HG03469 (cell line): Measurements from ENCODE around the gene TNIP1.

ENCODE experiments used
- ATAC-seq: cut with Tn5 transposase; IDR thresholded peaks from one replicate; pipeline ENCODE4 v1.9.1; 2021; ENCODE audit warnings: mild to moderate bottlenecking, moderate library complexity, moderate number of reproducible peaks; ENCODE audit not compliant: unreplicated experiment

Gene TNIP1

DNA sequence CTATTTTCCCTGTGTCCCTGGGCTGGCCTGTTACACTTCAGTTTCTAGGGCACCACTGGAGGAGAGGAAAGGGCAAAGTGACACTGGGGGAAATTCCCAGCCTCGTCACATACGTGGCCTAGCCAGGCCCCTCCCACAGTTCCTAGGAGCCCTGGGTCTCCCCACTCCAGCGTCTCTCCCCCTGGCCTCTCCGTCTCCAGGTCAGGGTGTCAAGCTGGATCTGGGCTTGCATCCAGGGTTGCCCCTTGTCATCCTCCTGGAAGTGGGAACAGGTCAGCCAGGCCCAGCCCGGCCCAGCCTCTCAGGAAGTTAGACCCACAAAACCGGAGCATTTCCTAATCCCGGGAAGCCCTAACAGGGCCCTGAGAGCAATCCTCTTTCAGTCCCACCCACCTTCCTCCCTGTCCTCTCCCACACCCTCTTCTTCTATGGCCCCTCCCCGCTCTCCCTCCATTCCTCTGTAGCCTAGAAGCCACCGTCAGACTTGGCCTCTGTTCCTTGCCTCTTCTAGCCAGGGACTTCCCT lies 4.7 kb upstream of the TNIP1 start:
- no peak for ATAC-seq

DNA sequence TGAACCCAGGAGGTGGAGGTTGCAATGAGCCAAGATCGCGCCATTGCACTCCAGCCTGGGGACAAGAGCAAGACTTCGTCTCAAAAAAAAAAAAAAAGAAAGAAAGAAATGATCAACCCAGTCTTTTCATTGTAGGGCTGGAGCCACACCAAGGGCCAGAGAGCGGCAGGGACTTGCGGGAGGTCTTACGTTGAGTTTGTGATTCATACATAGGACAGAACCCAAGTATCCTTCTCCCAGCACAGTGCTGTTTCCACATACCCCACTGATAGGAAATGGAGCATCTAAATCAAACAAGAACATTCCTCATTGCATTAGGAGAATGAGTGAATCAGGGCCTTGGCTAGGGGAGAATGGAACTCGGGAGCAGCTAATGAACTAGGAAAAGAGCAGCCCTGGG lies 3.5 kb upstream of the TNIP1 start:
- no peak for ATAC-seq

DNA sequence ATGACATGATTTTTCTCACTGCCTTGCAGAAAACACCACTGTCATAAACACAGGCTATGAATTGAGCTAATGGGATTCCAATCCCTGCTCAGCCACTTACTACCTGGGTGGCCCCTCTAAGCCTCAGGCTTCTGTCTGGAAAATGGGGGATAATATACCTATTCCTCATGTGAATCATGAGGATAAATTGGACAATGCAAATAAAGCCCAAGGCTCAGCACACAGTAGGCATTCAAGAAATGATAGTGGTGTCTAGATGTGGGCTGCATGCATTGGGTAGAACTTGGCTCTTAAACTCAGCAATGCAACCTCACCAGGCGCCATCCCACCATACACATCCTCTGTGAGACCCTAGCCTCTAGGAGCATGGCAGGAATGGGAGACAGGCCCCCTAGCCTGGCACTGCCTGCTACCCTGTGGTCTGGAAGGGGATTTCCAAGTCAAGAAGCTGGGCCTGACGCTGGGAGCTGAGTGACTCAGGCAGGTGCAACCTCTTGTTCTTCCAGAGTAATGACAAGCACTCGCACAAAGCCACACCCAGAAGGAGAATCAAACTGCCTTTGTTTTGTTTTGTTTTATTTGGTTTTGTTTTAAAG lies 2.3 kb upstream of the TNIP1 start:
- no peak for ATAC-seq

DNA sequence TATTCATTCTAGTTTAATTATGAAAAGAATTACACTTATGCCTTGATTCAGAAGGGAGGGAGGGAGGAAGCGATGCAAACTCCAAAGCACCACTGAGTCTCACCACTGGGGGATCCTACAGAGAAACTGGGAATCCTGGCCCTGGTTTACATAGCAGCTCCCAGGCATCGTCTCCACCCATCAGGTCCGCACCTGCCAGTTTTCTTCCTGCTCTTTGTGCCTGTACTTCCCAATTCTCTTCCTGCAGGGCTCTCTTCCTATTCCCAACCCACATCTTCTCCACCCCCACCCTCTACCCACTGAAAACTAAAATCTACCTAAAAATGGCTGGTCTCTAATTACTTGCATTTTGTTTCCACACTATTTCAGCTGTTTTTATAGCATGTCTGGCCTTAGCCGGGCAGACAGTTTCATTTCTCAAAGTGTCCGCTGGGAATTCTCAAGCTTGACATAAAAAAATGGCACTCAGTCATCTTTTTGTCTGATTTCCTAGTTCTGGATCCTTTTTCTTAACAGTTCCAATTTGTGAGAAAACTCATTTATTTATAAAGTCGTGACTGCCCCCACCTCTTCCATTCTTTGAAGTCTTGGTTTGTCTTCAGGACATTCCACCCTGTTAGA lies 1.6 kb upstream of the TNIP1 start:
- no peak for ATAC-seq

DNA sequence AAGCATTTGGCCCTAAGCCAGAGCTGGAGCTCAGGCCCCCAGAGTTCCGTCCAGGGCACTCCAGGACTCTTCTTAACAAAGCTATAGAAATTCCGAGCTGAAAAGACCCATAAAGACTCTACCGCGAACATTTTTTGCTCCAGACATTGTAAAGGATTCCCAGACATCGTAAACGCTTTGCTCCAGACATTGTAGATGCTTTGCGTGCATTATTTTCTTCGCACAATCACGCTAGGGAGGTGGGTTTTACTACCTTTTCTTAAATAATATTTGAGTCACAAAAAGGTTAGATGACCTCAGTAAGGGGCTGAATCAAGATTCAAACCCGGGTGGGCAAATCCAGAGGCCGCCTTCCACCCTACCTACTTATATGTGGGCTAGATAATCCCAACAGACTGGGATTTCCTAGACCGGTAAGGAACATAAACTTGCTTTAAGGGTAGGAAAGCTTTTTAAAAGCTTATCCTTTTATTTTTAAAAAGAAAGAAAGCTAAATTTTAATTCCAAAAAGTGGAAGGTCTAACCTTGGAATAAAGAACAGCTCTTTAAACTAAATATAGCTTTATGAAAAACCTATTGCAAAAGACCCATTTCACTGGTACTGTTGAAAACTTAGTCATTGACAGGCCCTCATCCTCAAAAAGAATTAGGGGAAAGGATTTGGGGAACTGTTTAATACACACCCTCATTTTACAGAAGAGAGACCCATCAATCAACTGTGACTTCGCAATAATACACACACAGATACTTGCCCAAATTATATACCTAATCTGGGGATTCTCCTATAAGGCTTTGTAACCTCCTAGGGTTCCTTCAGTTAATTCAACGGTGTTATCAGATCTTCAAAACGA lies 822 bp upstream of the TNIP1 start:
- no peak for ATAC-seq

DNA sequence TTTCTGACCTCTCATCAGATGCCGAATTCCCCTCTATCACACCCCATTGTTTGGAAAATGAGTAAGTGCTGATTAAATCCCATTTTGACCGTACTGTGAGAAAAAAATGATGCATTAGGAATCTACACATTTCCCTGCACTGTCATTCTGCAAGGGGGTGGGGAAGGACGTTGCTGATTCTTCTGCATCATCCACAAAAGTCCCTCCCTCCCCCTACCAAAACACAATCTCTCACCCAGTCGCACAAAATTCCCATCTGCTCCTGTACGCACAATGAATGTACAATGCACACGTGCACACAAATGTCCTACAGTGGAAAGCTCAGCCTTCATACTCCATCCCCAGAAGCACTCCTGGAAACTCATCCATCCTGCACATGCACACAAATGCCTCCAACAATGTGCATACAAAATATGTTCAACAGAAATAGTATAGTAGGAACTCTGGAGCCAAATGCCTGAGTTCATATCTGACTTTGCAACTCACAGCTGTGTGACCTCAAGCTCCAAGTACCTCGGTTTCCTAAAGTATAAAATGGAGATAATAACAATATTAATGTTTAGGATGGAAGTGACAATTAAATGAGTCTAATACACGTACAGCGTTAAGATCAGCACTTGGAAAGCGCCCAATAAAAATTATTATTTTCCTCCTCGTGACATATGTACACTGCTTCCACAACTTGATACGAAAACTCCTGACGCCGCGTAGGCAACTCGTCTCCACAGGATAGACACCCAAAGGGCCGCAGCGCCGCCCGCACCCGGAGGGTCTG lies 809 bp downstream of the TNIP1 start:
- ATAC-seq = no peak

DNA sequence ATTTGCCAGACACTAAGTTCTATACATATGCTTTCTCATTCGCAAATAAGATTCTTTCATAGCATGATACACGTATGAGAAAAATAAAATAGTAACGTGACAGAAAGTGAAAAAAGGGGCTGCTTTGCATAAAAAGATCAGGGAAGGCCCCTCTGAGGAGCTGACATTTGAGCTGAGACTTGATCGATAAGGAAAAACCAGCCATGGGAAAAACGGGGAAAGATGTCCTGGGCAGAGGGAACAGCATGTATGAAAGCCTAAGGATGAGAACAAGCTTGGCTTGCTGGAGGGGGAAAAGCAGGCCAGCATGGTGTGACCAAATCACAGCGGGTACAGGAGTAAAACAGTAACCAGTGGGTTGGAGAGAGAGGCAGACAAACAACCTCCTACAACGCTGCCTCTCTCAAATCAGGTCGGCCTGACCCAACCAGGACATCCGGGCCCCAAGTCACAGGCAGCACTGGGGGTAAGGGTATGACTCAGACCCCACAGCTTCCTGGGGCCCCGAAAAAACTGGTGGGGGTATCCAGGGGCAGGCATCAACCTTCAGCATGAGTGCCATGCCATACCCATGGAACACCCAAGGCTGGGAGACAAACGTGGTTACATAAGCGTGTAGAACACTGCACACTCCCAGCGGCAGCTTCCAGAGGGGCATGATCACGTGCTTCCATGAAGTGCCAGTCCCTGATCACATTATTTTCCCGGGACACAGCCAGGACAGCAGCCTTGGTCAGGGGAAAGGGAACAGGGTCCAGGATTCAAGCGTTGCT lies 2.2 kb downstream of the TNIP1 start:
- ATAC-seq = peak; percentile 24

DNA sequence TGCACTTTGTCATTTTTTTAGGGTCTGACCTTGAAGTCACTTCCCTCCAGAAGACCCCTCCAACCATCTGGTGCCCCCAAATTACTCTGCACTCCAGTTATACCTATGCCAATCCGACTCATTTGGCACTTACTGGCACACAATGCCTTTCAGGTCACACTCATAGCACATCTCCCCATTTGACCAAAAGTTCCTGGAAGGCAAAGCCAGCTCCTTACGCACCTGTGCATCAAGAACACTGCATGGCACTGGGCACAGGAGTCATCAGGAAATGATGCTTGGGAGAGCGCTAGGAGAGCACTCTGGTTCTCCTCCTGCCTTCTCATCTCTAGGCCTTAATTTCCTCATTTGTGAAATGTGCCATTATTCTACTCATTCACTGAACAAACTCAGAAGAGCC lies 2.9 kb downstream of the TNIP1 start:
- no peak for ATAC-seq

DNA sequence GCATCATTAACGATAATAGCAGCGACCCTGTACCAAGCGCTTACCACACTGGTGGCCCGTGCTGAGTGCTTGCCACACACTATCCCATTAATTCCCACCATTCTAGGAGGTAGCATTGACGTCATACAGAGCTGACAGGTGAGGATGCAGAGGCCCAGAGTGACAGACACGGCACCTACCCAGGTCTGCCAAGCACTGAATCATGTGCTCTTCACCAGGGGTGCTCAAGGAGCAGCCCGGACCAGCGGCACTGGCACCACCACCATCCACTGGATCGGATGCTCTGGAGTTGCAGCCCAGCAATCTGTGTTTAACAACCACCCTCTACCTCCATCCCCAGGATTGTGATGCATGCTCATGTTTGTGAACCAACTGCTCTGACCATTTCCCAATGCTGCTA lies 3.4 kb downstream of the TNIP1 start:
- ATAC-seq = no peak

DNA sequence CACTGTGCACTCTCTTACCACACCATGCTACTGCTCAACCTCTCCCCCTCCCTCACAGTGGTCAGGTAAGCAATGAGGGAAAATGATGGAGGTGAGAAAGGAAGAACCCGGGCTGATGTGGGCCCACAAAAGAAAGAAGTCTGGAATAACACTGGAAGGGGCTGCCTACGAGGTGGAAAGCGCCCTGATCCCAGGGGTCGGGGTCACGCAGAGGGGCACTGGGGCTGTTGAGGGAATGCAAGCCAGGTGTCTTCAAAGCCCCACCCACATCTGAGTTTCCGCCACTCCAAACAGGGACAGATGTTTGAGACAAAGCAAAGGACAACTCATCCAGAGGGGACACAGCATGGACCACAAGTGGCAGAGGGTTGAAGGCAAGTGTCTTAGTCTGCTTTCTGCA lies 4.2 kb downstream of the TNIP1 start:
- ATAC-seq = no peak

DNA sequence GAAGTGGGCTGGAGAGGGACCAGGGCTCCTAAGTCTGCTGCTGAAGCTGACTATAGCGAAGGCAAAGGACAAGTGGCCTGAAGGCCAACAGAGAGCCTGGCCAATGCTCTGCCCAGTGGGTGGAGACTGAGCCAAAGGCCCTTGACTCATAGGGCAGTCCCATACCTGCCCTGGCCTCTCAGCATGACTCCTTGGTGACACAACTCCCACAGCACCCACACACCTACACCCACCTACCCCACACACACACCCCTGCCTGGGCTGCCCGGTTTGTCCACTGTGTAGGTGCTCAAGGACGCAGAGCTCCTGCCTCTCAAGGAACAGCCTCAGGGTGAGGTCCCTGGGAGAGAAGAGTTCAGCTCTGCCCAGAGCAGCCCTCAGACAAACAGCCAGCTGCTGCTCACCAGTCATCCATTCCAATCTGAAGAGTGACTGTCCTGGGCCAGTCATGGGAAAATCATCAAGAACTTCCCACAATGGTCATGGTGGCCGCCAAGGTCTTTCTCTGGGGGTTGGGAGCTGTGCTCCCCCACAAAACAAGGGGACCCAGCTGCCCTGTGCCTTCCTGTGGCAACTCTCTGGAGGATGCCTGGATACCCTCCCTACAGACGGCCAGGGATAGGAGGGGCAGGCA lies 5.0 kb downstream of the TNIP1 start:
- no peak for ATAC-seq

DNA sequence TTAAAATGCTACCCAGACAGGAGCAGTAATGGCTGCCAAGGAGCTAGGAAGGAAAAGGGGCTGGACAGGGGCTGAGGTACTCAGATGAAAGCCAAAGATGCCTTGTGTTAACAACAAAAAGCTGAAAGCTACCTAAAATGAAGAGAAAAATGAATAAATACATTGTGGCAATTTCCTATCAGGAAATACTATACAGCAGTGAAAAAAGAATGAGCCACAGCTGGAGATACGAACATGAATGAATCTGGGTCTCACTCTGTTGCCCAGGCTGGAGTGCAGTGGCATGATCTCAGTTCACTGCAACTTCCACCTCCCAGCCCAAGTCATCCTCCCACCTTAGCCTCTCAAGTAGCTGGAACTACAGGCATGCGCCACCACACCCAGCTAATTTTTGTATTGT lies 6.3 kb downstream of the TNIP1 start:
- ATAC-seq = no peak

DNA sequence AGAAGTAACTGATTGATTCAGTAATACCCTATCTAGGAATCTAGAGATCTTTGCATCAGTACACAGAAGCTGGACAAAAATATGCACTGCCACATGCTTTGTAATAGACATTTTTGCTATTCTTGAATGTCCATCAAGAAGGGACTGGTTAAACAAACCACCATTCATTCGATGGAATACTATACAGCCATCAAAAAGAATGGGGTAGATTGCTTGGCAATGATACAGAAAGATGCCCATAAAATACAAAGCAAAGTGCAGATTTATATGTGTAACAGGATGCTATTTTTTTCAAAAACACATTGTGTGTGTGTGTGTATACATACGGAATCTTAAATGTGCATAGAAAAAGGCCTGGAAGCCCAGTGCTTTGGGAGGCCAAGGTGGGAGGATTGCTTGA lies 7.6 kb downstream of the TNIP1 start:
- no peak for ATAC-seq

DNA sequence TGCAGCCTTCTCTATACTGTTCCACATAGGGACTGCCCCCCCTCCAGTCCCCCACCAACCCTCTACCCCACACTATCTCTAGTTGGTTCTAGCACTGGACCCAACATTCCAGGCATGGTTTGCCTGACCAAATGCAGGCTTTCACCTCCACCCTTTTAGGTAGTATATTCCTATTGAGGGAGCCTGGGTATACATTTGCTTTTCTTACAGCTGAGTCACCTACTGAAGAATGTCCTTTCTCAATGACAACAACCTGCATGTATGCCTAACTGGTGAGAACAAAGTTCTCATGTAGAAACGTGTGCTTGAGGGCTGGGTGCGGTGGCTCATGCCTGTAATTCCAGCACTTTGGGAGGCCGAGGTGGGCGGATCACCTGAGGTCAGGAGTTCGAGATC lies 8.2 kb downstream of the TNIP1 start:
- no peak for ATAC-seq

DNA sequence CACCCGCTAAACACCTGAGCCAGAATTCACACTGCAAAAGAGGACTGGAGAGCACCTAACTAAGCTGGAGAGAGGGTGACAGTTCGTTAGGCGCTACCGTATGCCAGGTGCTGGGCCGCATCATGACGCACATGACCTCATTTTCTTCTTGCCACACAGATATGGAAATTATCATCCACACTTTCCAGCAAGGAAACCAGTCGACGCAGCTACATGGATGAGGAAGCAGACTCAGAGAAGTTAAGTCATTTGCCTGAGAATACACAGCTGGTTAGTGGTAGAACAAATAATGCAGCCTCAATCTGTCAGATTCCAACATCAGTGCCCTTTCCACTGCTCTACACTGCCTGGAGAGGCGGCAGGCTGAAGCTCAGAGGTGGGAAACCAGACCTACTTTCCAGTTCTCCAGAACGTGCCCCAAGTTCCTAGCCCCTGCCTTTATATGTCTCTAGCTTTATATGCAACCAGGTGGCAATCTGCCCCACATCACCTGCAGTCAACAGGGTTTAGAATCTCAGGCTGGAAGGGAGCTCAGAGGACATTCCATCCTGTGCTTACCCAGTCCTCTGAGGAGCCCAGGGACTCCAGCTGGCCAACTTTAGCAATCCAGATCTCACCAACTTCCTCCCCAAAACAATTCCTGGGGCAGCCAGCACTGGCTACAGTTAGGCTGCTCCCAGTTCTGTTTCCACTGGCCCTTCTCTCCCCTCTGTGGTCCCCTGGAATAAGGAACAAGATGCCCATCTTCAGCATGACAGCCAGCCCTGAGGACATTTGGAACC lies 8.8 kb downstream of the TNIP1 start:
- ATAC-seq = no peak

DNA sequence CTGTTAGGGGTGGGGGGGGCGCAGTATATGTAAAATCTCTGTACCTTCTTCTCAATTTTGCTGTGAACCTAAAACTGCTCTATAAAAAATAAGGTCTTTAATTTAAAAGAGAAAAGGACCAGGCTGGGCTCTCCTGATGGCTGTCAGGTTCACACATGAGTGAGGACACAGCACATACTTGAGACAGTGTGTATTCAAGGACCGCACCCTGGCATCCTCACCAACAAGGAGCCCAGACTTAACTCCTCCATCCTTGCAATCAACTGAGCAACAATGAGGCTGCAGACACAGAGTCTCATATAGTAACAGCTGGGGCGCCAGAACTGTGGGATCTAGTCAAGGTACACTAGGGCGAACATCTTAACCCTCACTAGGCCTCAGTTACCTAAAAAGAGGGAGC lies 9.8 kb downstream of the TNIP1 start:
- no peak for ATAC-seq

DNA sequence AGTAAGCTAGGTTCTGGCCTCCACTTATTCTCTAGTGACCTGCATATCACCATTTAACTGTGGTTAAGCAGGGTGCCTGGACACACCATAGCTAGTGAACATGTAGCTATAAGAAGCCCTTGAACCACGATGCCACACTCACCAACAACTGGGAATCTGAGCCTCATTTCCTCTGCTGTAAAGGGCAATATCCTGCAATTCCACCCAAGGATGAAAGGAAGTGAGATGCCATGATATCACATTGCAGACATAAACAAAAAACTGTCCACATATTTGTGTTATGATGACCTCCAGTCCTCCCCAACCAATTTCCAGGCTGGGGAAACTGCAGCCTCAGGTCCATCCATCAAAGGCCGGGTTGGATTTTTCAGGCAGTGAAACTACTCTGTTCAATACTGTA lies 10.4 kb downstream of the TNIP1 start:
- no peak for ATAC-seq

DNA sequence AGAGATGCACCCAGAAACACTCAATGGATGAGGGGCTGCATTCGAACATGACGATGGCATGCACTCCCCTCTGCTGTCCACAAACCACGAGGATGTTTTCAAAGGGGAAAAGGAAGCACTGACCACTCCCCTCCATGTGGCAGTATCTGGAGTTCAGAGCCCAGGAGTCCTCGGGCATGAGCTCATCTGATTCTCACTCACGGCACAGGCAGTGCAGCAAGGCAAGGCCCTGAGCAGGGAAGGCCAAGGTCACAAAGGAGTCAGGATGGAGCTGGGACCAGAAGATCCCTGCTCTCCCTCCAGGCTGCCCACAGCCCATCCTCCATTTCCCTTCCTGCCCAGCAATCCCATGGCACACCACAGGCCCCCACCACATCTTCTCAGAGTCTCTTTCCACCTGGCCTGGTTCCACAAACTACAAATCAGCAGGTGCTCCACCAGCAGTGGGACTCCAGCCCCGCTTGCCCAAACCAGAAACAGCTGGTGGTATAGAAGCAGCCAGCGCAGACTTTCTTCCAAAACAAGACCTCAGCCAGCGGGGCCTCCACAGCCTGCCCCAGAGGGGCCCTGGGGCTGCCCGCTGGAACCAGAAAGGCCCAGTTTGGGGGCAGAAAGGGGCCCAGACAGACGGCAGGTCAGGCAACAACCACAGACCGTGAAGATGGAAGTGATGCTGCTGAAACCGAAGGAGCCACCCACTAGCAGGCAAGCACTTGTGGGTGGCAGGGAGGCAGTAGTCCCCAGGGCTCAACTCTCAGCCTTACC lies 12.2 kb downstream of the TNIP1 start:
- peak; percentile 51 for ATAC-seq
